ENCODE data around the gene COL27A1.

The COL27A1 gene

DNA sequence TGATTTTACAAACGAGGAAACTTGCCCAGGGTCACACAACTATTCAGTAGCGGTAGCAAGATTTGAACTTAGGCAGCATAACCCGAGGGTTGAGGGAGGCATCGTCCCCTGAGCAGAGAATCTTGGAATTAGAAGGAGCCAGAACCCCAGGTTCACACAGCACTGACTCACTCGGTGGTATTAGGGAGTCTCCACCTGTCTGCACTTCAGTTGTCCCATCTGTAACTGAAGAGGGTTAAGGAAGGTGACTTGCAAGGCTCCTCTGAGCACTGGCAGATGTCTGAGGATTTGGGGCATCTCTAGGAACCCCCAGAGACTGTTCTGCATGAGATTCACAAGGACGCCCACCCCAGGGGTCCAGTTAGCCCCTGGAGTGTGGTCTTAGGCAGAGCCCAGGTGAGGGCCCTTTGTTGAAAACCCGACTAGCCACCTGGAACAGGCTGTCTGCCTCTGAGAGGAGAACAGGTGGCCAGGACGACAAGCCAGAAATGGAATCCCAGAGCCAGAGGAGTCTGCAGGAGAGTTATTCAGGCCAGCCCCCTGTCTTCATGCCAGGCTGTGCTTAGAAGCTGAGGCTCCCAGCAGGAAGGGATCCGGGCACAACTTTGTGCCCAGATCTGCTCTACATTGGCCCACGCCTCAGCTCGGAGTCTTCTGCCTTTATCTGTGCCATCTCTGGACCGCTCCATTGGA lies 117.5 kb downstream of the COL27A1 start:
- no peak for DNase-seq (ENCODE audit: low read depth)

DNA sequence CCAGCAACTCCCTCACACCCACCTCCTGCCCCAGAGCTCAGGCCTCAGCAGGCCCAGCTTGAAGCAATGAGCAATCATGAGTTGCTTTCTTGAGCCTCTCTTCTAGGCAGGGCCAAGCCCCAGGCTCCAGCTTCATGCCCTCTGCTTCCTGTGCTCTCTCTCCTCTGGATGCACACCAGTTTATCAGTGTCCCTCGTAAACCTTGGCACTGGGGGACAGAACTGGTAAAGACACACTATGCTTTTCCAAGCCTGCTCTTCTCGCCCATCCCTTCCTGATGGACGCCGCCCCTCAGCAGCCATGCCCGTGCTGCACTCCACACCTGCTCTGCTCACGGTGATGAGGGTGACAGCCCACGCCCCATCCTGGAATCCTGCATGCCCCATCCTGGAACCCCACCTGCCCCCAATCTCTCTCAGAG lies 118.1 kb downstream of the COL27A1 start:
- no peak for DNase-seq (ENCODE audit: low read depth)

DNA sequence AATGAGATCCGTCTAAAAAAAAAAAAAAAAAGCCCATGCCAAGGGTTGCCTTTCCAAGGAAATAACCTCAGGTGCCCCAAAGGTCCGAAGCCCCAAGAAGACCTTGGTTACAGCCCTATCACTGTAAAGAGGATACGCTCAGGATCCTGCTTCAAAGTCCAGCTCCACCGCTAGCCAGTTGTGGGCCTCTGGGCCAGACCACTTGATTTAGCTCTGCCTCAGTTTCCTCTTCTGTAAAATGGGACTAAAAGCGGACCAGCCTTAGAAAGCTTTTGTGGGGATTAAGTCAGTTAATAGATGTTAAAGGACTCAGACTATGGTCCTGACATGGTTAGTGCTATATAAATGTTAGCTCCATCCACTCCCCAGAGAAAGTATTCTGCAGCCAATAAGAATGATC lies 118.9 kb downstream of the COL27A1 start:
- DNase-seq (ENCODE audit: low read depth) = no peak

DNA sequence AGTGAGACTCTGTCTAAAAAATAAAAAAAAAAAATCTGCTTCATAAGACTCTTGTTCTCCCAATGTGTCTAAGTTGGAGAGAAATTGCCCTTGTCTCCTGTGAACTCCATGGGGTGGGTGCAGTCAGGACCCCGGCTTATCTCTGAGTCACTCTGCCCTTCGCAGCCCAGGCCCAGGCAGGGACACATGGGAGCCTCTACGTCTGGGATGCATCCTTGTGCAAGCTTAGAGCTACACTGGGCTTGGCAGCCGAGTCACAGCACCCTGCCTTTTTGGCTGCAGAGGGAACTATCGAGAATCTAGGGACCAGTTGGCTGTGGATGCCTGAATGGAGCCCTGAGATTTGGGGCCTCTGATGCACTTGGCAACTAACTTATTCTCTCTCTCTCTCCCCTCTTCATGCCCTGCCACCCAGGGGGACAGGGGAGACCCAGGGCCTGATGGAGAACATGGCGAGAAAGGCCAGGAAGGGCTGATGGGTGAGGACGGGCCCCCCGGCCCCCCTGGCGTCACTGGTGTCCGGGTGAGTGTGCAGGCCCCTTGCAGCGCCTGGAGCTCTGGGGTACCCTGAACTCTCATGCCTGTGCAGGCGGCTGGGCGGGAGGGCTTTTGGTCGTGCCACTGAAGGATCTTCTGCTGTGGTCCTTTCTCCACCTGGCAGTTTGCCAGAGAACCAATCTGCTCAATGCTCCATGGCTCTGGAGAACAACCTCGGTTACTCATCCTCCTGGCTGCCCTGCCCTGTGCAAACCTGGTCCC lies 120.1 kb downstream of the COL27A1 start:
- DNase-seq (ENCODE audit: low read depth) = no peak

DNA sequence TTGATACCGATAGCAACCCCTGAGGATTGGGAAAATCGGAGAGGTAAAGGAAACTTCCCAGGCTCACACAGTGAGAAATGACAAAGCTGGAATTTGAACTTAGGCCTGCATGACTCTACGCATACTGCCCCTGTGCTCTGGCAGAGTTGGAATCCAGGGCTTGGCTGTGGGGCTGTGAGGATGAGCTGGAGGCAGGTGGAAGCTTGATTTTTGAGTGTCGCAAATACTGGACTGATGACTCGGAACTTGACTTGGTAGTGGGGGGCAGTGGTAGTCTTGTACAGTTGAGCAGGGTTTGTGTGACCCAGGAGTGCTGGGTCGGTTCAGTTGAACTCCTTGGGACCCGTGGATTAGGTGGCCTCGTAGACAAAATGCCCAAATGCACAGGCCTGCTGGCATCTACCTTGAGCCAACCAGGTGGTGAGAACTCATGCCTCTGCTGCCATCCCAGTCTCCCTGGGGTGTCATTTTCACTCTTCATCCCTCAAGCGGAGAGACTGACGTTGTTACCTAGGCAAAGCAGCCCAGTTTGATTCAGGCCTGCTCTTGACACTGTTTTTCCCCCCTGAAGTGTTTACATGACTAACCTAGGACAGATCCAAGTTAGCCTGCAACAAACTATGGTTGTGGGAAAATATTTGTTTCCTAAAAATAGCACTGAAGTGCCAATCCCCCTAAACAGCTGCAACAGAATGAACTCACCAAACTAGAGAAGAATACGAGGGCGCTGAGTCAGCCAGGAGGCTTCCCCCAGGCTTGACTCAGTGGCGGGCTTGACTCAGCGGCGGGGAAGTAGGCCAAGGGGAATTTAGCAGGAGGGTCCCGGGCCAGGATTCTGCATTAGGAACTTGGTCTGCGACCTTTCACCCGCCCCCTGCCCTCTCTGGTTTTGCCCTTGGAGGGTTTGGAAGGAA lies 121.8 kb downstream of the COL27A1 start:
- peak; percentile 84 for DNase-seq (ENCODE audit: low read depth)

DNA sequence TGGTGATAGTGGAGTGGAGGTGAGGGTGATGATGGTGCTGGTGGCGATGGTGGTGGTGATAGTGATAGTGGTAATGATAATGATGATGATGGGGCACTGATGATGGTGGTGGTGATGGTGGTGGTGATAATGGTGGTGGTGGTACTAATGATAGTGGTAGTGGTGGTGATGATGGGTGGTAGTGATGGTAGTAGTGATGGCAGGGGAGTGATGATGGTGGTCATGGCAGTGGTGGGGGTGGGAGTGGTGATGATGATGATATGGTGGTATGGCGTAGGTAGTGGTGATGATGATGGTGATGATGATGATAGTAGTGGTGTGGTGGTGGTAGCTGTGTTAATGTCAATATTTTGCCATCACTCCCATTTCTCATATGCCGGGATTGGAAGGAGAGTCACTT lies 123.0 kb downstream of the COL27A1 start:
- no peak for DNase-seq (ENCODE audit: low read depth)

DNA sequence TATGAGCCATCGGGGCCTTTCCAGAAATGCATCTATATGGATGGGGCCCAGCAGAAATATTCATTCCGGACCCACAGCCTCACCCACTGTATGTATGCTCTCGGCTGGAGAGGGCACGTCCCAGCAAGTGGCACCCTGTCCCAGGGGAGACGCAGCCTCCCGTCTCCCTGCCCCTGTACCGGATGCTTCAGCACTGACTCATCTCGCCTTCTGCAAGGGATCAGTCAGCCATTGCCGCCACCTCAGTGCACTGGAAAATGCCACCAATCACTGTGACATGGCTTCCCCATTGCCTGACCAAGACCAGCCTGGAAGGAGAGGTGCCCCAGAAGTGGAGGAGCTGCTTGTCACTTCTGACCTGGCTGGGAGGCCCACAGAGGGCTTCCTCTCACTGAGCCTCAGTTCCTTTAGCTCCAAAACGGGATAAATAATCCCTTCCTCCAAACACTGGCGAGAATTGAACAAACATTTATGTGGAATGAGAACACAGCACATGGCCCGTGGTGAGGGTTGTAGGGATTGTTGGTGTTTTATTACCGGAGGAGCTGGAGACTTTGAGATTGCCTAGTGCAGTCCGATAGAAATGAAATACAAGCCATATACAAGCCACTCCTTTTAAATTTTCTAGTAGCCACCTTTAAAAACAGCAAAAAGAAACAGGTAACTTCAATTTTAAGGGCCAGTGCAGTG lies 123.7 kb downstream of the COL27A1 start:
- DNase-seq (ENCODE audit: low read depth) = peak; percentile 50

DNA sequence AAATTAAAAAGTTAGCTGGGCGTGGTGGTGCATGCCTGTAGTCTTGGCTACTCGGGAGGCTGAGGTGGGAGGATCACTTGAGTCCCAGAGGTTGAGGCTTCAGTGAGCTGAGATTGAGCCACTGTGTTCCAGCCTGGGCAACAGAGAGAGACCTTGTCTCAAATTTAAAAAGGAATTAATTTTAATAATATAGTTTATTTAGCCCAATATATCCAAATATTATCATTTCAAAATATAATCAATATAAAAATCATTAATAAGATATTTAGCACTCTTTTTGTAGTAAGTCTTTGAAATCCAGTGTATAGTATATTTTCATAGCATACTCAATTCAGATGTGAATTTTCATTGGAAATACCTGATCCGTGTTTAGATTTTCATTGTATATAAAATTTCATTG lies 124.4 kb downstream of the COL27A1 start:
- DNase-seq (ENCODE audit: low read depth) = no peak

DNA sequence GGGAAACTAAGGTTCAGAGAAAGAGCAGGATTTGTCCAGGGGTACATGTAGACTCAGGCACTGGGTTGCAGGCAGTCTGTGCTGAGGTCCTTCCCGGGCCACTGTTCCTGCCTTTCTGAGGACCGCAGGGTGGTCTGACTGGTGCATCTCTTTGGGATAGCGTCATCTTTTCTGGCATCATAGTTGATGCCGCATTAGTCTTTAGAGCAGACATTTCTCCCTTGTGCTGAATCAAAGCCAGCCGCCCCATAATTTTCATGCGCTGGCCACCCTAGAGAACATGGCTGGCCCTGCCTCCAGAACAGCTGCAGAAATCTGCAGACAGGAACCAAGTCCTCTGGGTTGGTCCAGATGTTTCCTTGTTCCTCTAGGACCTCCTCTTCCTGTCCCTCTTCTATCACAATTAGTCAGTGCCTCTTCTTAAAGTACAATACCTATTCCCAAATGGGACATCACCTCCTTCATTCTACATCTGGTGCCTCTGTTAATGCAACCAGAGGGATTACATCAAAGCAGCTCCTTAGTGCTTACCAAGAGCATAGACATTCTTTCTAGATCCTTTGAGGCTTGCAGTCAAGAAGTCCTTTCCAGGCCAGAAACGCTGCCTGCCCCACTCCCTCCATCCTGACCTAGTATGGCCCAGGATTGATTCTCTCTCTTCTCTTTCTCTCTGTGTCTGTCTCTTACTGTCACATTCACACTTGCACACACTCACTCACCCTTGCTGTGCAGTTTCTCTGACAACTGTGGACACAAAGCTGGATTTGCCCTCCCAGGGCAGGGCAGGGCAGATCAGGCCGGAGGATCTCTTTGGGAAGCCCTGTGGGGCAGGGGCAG lies 125.5 kb downstream of the COL27A1 start:
- no peak for DNase-seq (ENCODE audit: low read depth)

DNA sequence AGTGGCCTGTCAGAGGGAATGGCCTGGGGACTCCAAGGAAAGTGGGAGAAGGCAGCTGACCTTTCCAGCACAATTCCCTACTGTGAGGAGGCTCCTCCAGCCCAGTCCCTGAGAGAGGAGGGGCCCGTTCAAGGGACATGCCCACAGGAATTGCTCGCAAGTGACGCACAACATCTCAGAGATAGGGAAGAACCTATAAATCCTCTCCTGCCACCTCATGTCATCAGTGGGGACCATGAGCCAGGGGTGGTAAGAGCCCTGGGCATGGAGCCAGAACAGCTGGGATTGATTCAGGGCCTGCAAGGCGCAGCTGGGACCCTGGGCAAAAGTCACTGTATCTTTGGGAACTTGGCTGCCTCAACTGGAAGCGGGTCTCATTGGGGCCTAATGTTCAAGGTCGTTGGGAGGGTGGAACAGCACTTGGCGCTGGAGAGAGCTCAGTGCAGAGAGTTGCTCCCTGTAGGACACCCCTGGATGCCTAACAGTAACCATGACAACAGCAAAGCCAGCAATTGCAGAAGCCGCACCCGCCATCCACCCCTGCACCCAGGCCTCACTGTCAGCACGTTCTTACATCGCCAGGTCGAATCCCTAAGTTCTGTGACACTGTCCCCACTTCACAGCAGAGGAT lies 126.3 kb downstream of the COL27A1 start:
- DNase-seq (ENCODE audit: low read depth) = peak; percentile 63

DNA sequence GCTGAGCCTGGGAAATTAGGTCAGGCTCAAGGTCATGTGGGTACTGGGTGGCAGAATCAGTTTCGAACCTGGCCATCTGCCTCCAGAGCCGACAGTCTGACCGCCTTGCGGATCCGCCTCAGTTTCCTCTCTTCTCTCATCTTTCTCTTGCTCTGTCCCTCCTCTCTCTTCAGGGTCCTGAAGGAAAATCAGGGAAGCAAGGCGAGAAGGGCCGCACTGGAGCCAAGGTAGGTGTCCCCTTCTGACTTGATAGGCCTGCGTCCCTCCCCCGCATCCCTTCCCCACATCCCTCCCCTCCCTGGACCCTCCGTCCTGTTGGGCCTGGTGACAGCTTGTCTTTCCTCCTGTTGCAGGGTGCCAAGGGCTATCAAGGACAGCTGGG lies 126.8 kb downstream of the COL27A1 start:
- no peak for DNase-seq (ENCODE audit: low read depth)

DNA sequence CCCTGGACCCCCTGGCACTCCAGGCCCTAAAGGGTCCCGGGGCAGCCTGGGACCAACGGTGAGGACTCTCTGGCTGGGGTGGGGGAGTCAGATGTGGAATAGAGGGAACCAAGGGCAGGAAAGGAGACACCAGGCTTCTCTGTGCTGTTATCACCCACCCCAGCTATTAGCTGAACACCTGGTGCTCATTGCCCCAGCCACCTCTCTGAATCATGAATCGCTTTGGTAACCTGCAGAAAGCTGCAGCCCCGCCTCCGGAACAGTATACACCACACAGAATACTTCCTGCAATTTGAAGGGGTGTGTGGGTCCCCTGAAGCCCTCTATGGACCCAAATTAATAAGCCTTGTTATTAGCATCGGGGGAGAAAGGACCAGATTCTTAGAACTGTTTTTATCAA lies 127.2 kb downstream of the COL27A1 start:
- no peak for DNase-seq (ENCODE audit: low read depth)

DNA sequence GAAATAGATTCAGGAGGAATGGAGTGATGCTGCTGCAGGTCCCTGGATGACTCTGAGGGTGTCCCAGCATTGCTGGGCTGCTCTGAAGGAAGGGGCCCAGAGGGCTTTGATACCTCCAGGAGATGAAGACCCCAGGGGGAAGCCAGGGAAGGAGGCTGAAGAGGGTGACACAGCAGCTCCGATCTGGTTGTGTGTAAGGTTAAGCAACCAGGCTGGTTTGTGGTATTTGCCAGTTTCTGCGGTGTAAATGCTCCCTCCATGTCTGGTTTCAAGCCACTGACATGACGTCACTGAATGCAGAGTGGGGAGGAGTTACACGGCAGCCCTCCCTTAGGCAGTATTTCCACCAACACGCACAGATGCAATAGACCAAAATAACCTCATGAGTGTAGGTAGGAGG lies 127.6 kb downstream of the COL27A1 start:
- peak; percentile 89 for DNase-seq (ENCODE audit: low read depth)

DNA sequence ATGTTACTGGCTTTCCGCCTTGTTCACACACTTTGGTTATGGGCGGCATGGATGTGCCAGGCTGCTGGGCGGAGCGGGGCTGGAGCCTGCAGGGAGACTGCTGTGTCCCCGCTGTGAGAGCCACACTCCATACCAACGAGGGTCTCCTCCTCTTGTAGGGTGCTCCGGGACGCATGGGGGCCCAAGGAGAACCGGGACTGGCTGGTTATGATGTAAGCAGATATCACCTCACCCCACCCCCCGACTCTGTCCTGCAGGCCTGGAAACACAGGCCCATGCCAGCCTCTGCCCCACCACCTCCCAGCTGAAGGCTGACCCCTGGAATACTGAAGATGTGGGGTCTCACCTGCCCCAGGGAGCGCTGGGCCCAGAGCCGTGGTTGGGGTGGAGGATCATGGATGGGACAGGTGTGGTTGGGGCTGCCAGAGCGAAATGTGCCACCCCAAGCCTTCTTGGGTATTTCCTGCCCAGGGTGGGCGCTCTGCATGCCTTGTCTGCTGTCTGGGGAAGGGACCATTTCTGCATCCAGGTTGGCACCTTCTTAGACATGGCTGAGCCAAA lies 128.3 kb downstream of the COL27A1 start:
- no peak for DNase-seq (ENCODE audit: low read depth)

DNA sequence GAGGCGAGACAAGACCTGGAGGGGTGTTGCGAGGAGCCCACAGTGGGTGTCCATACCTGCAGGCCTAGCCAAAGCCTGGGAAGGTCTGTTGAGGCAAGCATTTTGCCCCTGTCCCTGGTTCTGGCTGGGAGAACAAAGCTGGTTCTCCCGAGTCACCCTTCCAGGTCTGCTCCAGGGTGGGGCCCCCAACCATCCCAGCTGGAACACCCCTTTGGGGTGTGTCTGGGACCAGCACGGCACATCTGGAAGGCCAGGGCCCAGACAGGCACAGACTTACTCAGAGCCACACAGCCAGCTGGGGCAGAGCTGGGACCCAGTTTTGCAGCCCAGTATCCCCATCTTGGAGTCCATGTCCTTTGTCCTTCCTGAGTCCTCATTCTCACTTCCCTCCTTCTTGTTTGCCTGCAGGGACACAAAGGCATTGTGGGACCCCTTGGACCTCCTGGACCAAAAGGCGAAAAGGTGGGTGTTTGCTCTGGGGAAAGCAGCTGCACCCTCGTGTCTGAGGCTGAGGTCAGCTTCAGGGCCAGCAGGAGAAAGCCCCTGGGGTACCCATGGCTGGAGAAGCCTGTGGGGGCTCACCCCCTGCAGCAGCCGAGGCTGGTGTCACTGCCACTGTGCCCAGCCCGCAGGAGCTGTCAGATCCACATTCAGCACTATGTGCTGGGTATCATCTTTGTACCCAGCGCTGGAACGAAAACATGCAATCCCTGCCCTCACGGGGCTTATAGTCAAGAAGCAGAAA lies 129.2 kb downstream of the COL27A1 start:
- no peak for DNase-seq (ENCODE audit: low read depth)

DNA sequence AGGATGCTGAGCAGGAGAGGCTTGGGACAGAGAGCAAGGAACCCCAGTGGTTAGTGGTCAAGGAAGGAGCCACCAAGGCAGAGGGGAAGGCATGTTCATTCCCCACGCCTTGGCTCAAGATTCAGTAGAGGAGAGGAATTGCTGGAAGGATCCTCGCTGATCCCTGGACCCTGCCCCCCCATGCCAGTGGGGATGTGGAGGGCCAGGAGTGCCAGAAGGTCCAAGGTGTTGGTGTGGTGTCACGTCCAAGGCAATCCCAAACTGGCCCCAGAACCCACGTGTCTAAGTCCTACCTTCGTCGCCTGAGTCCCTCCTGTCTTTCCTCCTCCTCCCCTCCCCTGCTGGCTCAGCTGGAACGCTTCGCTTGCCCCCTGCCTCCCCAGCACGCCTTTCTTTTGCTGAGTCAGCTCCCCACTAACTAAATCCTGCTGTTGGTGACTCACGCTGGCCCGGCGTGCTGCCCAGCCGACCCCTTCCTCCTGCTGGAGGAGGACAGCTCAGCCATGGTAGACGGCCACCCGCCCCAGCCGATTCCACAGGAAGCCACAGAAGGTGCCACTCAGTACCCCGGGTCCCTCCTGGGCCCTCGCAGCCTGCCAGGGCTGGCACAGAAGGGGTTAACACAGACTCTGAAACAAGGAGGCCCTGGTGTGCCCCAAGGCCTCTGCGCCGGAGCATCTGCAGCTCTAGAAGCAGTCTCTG lies 130.0 kb downstream of the COL27A1 start:
- DNase-seq (ENCODE audit: low read depth) = peak; percentile 90

DNA sequence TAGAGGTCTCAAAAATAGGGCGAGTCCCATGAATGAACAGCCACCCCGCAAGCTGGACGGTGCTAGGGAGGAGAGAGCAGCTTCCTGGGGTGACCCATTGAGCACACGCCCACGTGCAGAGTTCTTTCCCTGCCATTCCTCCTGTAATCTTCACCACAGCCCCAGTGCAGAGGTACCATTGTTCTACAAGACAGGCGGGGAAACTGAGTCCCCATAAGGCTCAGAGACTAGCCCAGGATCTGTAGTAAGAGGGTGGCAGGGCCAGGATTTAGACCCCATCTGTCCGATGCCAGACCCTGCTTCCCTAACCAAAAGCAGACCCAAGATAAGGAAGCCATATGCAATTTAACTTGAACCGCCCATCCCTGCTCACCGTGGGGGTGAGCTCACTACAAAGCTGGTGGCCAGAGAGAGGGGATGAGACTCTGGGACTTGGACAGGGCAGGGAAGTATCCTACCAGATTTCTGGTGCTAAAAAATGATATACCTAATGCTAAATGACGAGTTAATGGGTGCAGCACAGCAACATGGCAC lies 130.9 kb downstream of the COL27A1 start:
- no peak for DNase-seq (ENCODE audit: low read depth)

DNA sequence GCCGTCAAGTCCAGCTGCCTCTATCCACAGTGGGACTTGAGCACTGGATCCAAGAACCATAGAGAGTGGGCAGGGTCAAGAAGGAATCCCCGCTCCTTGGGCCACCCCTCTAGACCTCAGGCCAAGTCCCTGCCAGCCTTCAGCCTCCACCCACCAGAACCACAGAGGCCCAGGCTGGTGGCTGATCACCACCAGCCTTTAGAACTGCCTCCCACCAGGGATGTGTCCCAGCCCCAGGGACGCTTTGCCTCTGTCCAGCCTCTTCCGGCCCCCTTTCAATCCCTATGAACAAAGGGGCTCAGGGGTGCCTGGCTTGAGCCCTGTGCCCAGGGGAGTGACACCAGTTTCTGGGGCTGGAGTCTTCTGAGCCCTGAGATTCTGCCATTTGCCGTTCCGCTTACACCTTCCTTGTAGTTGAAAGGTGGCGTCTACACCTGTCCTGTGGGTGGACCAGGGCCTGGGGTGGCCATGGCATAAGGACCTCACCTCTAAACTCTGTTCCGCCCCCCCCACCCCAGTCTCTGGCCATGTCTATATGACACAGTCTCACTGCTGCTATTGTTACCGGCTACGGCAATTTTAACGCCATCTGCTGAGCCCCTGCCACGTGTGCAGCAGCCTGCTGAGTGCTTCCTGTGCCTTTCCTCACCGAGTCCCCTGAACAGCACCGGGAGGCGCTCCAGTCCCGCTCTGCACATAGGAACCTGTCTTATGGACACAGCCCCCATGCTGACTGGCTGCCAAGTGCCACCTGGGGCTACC lies 131.8 kb downstream of the COL27A1 start:
- no peak for DNase-seq (ENCODE audit: low read depth)
